GM21619 (cell line): Measurements from ENCODE around the gene PRELID2.
A peak's percentile ranks its signal among the peaks of the same experiment; 100 is the strongest.
"Not testable (repeated sequence)": the region's sequence is repeated elsewhere in the genome, so short reads cannot be mapped to it uniquely, and the experiment has no call there.

Source experiments
- ATAC-seq: cut with Tn5 transposase; IDR thresholded peaks from one replicate; pipeline ENCODE4 v1.9.1; 2021; ENCODE audit not compliant: unreplicated experiment

The PRELID2 gene

DNA sequence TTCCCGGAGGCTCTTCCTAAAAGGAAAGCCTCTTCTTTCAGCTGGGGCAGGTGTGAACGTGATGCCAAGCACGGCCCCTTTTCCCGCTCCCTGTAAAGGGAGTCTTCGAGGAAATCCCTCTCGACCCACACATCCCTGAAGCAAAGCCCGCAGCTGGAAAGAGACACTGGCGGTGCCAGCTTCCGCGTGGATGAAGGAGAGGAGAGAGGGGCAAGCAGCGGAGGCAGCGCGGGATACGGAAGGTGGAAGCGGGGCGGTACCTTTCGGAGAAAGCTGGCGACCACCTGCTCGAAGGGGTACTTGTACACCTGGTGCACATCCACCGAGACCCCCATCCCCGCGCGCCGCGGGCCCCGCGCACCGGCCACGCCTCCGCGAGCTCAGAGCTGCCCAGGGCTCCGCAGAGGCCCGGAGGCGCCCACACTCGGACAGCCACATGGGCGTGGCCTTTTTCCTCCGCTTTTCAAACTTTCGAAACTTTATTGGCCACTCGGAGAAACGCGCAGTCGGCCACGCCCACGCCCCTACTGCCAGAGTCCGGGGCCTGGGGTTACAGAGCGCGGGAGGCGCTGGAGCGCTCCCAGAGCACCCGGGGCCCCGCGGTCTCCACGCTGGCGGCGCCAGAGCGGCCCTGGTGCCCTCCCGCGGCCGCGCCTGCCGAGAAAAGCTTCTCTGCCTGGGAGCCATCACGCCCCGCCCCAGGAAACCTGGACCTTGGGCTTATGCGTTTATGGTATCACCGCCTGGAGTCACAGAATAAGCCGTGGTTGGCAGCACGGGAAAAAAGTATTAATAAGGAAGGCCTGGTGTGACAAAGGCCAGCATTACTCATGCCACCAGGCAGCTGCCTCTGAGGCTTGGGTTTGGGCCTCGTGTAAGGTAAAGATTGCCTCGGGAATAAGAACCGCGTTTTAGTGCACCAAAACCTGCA is at the start of gene PRELID2:
PRELID2 (minus strand) TSS at position 426 of the 931 bp plus-strand sequence; CDS start at position 335, 91 bp downstream.
- ATAC-seq, result peak; percentile 91

DNA sequence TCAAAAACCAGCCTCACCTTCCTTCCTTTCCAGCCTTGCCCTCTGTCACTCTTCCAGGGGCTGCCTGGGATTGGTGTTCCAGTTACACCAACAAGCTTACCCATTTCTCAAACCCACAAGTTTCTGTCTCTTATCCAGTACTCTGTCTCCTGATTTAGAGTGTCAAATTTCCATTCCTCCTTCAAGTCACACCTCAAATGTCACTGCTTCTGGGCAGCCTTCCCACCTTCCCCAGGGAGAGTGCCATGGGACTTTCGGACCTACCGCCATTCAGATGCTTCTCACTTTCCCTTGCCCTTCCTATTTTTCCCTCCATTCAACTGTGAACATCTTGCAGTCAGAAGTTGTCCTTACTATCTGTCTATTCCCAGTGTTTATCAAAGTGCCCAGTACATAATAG is 39.6 kb upstream of the PRELID2 start:
- no peak for ATAC-seq

DNA sequence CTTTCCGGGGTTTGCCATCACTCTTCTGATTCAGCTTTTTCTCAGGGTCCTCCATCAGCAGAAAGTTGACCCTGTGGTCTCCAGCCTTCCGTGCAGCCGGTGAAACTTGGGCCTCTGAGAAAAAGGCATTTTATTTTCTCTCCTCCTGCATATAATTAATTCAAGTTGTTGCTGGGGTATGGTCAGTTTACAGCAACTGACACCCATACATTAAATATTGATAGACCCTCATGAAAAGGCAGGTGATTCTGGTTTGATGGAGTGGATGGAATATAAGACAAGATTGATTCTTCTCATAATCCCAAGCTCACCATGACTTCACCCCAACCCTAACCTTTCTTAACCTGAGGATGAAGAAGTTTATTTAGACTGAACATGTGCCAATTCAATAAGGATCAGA is 37.8 kb upstream of the PRELID2 start, which contains the start of gene GRXCR2:
GRXCR2 (minus strand) TSS at position 101 of the 400 bp plus-strand sequence; CDS start at position 55, 46 bp downstream.
- ATAC-seq, result no peak

DNA sequence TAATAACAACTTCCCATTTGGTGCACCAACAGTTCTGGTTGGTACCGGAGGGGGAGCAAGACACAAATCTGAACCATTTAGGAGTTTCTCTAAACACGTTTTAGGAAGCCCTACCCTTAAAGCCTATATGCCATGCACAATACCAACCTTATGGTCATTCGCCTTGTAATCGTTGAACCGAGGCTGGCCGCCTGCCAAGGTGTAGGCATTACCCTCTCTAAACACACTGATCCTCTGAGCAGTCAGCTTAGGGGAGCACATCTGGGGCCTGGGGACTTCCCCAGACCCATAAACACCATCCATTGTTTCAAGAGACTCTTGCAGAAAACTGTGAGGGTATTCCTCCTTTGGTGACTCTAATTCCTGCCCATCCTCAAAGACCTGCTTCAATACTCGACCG is 37.3 kb upstream of the PRELID2 start:
- ATAC-seq, result no peak

DNA sequence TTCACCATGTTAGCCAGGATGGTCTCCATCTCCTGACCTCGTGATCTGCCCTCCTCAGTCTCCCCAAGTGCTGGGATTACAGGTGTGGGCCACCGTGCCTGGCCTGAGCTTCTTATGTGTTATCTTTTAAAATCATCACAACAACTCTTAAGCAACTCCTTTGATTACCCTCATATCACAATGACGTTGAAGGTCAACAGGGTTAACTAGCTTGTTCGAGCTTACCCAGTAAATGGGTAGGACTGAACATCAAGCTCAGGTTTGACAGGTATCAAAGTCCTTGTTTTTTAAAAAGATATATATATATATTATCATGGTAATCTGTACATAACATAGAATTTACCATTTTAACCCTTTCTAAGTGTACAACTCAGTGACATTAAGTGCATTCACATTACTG is 34.6 kb upstream of the PRELID2 start:
- no peak for ATAC-seq

DNA sequence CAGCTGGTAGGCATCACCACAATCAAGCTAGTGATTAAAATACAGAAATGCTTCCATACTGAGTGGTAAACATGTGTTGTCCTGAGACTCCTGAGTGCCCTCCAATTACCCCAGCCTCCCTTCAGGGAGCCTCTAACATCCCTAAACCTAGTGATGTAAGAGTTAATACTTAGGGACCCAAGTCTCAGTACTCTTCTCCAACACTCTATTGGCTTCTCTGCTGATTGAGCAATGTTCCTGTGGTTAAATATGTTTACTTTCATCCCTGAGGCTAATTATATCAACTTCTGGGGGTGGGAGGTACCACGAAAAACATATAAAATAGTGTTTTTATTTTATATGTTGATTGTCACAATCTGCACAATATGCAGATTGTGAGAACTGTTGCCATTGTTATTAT is 32.7 kb upstream of the PRELID2 start:
- ATAC-seq, result no peak

DNA sequence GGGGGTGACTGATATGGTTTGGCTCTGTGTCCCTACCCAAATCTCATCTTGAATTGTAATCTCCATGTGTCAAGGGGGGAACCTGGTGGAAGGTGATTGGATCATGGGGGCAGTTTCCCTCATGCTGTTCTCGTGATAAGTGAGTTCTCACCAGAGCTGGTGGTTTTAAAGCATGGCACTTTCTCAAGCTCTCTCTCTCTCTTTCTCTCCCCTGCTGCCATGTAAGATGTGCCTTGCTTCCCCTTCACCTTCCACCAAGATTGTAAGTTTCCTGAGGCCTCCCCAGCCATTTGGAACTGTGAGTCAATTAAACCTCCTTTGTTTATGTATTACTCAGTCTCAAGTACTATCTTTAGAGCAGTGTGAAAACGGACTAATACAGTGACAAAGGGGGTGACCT is 29.3 kb upstream of the PRELID2 start:
- ATAC-seq, result not testable (repeated sequence)

DNA sequence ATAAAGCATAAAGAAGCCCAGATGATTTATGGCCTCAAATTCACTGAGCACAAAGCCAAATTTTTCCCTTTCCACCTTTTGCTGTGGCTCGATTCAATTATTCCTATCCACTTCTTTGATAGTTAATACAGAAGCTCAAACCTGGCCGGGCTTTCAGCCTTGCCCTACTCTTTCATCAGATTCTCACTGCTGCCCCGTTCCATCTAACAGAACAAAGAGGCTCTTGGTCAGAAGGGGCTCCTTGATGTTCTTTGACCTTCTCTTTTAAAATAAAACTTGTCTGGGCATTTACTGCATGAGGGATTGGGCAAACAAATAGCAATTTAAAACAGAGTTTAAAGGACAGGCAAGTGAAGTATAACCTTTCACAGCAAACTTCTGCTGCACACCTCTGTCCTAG is 27.9 kb upstream of the PRELID2 start:
- ATAC-seq, result no peak

DNA sequence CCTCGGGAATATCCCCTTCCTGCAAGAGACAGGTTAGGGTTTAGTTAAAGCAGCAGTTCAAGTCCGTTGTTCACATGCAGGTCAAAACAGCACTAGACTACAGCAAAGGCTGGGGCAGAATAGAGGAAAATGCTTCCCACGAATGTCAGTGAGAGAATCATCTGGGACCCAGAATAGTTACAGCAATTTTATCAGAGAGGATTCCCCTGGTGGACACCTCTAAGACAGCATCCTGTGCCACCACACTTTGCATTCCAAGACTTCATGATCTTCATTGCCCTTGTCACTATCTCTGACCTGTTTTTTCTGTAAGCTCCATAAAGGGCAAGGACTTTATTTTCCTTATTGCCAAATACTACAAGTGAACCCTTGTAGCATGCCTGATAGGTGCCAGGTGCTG is 24.8 kb upstream of the PRELID2 start:
- no peak for ATAC-seq

DNA sequence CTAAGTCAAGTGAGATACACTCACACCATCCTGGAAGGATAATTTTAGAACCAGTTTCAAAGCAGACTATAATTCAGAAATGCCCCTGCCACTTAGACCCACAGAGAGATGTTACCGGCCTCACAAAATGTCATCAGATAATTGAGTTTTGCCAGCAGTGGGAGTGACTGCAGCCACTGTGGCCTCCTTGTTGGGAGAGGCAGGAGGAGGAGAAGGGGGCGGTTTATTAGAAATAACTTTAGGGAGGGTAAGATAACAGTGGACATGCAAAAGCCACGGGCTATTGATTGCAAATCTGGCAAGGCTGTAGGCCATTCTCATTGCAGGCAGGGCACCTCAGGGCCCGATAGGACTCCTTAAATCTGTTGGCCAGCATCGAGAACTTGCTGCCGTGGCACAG is 24.3 kb upstream of the PRELID2 start:
- no peak for ATAC-seq

DNA sequence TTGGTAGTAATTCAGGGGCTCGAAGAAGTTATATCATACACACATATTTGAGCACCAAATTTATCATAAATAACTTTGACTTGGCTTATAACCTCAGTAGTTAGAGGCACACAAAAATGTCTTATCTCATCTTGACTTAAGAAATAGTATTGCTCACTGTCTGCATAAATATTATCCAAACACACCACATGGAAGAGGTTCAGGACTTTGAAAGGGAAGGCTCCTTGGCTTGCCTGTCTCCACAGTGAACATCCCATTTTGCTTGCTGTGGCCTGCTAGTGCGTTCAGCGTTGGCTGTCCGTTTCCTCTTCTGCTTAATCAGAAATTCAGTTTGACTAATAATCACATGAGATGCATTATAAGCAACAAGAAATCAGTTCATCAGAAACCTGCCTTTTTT is 23.8 kb upstream of the PRELID2 start:
- no peak for ATAC-seq

DNA sequence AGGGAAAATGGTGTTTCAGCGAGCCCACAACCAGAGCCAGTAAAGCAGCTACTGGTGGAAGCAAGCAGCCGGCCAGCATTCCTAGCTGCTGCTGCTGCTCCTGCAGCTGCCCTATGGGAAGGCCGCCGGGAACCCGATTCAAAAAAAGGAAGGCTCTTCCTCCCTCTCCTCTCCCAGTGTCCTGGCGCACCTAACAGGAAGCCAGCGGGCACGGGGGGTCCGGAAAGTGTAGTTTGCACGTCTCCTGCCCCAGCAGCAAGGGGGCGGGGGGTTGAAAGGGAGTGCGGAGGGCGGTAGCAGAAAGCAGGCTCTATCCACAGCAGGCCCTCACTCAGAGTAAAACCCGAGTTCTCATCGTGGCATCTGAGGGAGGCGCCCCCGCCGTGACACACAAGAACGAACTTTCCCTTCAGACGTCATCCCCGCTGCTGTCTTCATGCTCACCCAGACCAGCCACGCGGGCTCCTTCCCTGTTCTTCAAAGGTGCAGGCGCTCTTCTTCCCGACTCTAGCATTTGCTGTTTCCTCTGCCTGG is 21.2 kb upstream of the PRELID2 start:
- ATAC-seq, result no peak

DNA sequence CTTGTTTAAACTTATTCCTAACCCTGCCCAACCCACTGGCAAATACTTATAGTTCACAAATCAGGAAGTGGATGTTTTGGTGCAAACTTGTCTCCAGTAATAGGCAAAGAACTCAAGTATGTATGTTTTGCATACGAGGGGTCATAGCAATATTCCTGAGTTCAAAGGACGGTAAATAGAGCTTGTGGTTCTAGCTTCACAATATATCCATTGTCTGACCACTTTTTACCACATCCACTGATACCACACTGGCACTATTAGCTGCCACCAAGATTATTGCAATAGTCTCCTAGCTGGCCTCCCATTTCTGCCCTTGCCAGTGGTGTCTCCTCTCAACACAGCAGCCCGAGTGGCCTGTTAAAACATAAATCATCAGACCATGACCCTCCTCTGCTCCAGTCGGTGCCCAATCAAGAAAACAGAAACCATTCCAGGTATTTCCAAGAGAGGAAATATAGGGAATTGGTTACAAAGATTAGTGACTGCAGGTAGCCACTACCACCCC is 20.7 kb upstream of the PRELID2 start:
- ATAC-seq, result no peak

DNA sequence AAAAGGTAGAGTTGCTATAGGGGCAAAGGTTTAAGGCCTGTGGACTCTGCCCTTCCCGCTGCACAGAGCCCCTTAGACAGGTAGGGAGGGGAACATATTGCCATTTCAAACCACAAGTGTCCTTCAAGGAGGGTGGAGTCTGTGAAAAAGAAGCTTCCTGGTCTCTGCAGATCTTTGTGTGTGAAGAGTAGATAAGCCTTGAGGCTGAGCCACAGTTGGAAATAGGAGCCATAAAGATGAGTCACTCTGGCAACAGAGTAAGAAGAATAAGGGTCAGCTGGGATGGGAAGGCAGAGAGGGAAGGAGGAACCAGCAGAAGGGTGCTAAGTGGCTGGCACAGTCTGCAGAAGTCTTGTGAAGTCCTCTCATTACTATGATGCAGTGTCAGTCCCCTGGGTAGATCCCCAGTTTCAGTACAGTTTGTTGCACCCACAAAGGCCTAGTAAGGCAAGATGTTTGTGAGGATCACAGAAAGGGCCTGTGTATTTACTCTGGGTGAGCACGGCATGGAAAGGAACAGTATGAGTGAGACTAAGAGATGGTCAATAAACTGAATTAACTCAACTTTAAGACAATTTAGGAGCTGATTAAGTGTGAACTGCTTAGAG is 19.6 kb upstream of the PRELID2 start:
- no peak for ATAC-seq

DNA sequence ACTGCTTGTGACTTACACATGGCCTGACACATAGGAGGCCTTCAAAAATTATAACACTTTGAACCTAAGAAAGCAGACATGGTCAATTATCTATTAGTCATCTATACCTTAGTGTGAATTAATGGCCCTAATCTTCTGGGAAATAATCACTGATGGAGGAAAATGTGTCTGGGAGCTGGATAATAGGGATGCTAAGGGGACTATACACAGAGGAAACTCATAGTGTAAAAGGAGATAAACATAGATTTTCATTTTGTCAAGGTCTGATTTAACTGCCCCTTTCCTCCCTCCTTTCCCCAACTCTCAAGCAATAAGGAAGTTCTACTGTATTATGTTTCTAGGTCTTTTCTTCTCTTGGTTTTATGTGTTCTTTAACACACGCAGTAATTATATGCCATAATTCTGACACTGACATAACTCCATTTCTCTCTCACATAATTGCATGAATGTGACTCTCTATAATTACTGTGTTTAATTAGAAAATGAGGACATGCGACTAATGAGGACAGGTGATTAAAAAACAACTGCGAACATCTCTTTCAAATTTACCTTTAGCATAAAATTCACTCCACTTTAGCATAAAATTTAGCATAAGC is 18.7 kb upstream of the PRELID2 start:
- no peak for ATAC-seq

DNA sequence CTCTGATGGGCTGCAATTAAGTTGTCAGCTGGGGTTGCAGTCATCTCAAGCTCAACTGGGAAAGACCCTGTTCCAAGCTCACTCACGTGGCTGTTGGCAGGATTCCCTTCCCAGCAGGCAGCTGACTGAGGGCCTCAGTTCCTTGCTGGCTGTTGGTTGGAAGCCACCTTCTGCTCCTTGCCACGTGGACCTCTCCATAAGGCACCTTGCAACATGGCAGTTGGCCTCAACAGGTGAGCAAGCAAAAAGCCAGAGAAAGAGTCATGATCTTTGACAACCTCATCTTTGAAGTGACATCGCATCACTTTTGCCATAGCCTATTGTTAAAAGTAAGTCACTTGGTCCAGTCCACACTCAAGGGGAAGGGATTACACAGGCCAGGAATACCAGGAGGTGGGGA is 17.8 kb upstream of the PRELID2 start:
- no peak for ATAC-seq

DNA sequence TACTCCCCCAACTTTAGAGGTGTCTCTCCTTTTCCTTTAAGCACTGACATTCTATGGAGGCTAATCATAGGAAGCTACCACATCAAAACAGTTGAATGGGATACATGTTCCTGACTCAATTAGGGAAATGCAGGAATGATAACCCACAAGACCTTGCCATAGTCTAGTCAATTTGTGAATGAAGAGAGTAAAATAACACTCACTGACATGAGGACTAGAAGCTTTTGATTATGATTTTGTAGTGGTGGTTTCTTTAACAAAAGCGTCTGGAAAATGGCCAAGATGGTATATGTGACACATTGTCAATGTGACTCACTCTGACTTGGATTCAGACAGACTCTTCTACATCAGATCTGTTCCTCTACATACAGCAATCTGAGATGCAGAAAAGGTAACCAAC is 13.7 kb upstream of the PRELID2 start:
- ATAC-seq, result no peak

DNA sequence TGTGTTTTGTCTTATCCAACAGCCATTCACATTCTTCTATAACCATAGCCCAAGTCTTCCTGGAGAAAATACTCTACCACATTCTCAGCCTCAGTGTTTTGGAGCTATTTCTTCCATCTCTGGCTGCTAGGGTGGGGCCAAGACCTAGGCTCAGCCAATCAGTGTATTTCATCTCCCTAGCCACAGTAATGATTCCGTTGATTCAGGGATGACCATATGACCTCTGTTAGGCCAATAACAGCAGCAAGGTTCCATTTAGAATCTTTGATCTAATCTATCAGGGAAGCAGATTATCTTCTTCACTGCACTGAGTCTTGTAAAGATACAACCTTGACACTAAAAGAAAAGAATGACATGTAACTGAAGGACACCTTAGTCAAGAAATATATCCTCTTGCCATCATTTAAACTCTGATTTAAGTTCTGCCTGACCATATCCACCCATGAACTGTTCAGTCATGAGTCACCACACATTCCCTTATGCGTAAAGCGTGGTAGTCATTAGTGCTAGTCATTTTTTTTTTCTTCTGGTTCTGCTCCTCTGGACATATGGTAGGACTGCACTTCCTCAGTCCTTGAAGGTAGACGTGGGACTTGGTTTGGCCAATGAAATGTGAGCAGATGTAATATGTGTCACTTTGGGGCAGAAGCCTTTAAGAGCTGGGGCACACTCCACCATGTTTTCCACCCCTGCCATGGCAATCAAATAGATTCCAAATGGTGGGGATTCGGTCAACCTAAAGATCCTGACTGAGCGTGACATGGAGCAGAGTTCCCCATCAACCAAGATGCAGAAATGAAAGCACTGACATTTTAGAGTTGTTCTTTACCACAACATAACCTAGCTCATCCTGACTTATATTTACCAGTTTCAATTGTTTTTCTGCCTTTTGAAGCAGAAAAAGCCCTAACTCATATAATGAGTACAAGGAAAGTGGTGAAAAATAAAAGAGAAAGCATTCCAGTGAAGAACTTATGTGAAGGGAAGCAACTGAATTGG is 12.7 kb upstream of the PRELID2 start:
- ATAC-seq, result no peak

DNA sequence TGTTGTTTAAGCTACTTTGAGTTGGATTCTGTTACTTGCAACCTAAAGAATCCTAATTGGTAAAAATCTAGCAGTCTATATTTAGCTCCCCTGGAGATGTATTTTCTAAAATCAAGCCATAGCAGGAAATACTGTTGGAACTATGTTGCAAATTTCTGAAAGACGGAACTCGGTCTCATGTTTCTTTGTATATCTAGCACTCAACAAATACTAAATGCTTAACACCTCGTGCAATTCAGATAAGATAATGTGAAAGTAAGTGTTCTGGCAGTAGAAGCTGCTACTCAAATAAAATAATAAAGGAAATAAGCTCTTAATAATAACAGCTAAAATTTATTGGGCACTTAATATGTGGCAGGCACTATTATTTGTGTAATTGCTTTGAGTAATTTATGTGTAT is 10.9 kb upstream of the PRELID2 start:
- ATAC-seq, result no peak

DNA sequence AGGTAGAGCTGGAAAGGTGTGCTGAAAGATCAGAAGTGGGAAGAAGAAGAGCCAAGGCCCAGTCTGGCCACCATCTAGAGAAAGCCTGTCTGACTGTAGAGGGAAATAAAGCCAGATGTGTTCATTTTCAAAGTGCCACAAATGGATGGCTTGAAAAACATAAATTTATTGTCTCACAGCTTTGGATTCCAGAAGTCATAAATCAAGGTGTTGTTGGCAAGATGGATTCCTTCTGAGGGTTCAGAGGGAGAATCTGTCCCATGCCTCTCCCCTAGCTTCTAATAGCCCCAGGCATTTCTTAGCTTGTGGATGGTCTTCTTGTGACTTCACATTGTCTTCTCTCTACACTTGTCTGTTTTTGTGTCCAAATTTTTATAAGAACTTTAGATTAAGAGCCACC is 6.2 kb upstream of the PRELID2 start:
- ATAC-seq, result no peak
